Natural killer cell (primary cell): Measurements from ENCODE around the gene CLSTN2. TPM values are rescaled to one million over a fixed set of nuclear protein-coding genes. Genes with fewer than 3 reads are reported as not detected.

Experiments used
- ATAC-seq, 3 donors: fragments of 150-1000 bp in 2 of 3; fragments of 200-7000 bp in 1 of 3; cut with Tn5 transposase; 1 replicate in 1 of 3; 2 replicates in 2 of 3; pipeline ENCODE4 v1.10.0; 2021; ENCODE audit warnings: mild to moderate bottlenecking in 2 of 3, moderate library complexity in 2 of 3
- DNase-seq, 2 donors: peaks; one replicate each; pipeline versions ENCODE4 v3.0.0 to v3.0.0-alpha.2; 2013 to 2021; ENCODE audit warnings: mixed read lengths in 1 of 2
- H3K27ac ChIP-seq: one replicate; pipeline ENCODE4 v1.5.1; 2013; ENCODE audit warnings: mild to moderate bottlenecking, low read length
- H3K27me3 ChIP-seq: one replicate; pipeline ENCODE4 v1.6.1; 2013; ENCODE audit warnings: low read length; ENCODE audit not compliant: control insufficient read depth, insufficient read depth
- H3K36me3 ChIP-seq: one replicate; pipeline ENCODE4 v1.6.1; 2013; ENCODE audit warnings: low read length; ENCODE audit not compliant: control insufficient read depth, insufficient read depth
- H3K4me1 ChIP-seq: one replicate; pipeline ENCODE4 v1.6.1; 2013; ENCODE audit warnings: low read length; ENCODE audit not compliant: control insufficient read depth, insufficient read depth
- H3K4me3 ChIP-seq: one replicate; pipeline ENCODE4 v1.5.1; 2013; ENCODE audit warnings: low read length
- H3K9me3 ChIP-seq: one replicate; pipeline ENCODE4 v1.6.1; 2013; ENCODE audit warnings: low read length; ENCODE audit not compliant: control insufficient read depth, insufficient read depth
- H3K27ac Mint-ChIP-seq, 2 donors: one replicate each; pipeline ENCODE4 v1.8.0; 2022; ENCODE audit warnings: mild to moderate bottlenecking in 2 of 2, mixed read lengths in 2 of 2, moderate library complexity in 1 of 2
- H3K27me3 Mint-ChIP-seq, 2 donors: one replicate each; pipeline ENCODE4 v1.8.0; 2022; ENCODE audit warnings: low read depth in 2 of 2, mixed read lengths in 2 of 2
- H3K36me3 Mint-ChIP-seq: one replicate; pipeline ENCODE4 v1.8.0; 2022; ENCODE audit warnings: mixed read lengths
- H3K4me1 Mint-ChIP-seq, 2 donors: one replicate each; pipeline ENCODE4 v1.8.0; 2022; ENCODE audit warnings: mixed read lengths in 2 of 2
- H3K4me3 Mint-ChIP-seq: one replicate; pipeline ENCODE4 v1.8.0; 2022; ENCODE audit warnings: mild to moderate bottlenecking, moderate library complexity, mixed read lengths
- H3K9me3 Mint-ChIP-seq, 2 donors: one replicate each; pipeline ENCODE4 v1.8.0; 2022; ENCODE audit warnings: mixed read lengths in 2 of 2
- WGBS: methylation state at CpG from one replicate; pipeline ENCODE4 v1.1.7; 2013; ENCODE audit warnings: missing lambda C conversion rate; ENCODE audit not compliant: insufficient coverage; 5-methylcytosine and 5-hydroxymethylcytosine counted together
- intact Hi-C: fragments of 100-400 bp; cut with micrococcal nuclease; formaldehyde crosslinking; loops from one replicate; pipeline ENCODE4 v1.14.2; 2022
- total RNA-seq, 4 donors: library from RNA; stranded (reverse); fragments of 120-200 nt in 1 of 4; gene quantifications; one replicate each; pipeline versions ENCODE4 v1.2.3 to v1.2.4, GENCODE V29; 2013 to 2022
- TF ChIP-seq, protein P1 (sequence below): fragments of 200-600 bp; IDR thresholded peaks from one replicate; pipeline ENCODE4 v1.8.0; 2022; ENCODE audit warnings: antibody characterized with exemption

CLSTN2 gene
- total RNA-seq, 3 donors from 2014 or later (not counting 1 experiment from before 2014, with no cell fraction given) = 0.05 TPM; not detected in 2

DNA sequence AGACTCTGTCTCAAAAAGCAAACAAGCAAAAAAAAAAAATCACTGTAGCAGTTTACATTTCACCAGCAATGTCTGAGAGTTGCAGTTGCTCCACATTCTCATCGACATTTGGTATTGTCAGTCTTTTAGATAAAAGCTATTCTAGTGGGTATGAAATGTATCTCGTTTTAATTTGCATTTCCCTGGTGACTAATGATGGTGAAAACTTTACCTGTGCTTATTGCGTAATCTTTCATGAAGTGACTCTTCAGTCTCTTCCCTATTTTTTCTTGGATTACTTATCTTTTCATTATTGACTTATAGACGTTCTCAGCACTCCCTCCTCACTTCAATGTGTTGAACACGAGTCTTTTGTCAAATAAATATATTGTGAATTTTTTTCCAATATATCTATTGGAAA, 37.2 kb upstream of the CLSTN2 start:
- H3K36me3 Mint-ChIP-seq = no peaks in the 10 kb centered on the region
- no peaks in the 10 kb centered on the region for H3K4me1 Mint-ChIP-seq
- H3K4me3 Mint-ChIP-seq = no peak overlapping the region
- intact Hi-C loops = no loop called here
- DNase-seq = no peak
- no peaks in the 10 kb centered on the region for H3K27me3 Mint-ChIP-seq
- ATAC-seq = no peak
- no peaks in the 10 kb centered on the region for H3K27me3 ChIP-seq
- H3K4me3 ChIP-seq = no peak overlapping the region
- TF ChIP-seq, protein P1, sequence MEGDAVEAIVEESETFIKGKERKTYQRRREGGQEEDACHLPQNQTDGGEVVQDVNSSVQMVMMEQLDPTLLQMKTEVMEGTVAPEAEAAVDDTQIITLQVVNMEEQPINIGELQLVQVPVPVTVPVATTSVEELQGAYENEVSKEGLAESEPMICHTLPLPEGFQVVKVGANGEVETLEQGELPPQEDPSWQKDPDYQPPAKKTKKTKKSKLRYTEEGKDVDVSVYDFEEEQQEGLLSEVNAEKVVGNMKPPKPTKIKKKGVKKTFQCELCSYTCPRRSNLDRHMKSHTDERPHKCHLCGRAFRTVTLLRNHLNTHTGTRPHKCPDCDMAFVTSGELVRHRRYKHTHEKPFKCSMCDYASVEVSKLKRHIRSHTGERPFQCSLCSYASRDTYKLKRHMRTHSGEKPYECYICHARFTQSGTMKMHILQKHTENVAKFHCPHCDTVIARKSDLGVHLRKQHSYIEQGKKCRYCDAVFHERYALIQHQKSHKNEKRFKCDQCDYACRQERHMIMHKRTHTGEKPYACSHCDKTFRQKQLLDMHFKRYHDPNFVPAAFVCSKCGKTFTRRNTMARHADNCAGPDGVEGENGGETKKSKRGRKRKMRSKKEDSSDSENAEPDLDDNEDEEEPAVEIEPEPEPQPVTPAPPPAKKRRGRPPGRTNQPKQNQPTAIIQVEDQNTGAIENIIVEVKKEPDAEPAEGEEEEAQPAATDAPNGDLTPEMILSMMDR = no peak
- H3K4me1 ChIP-seq = no peaks in the 10 kb centered on the region
- WGBS = 93% methylated on average over 3 of the region's 5 CpGs
- peaks cover 4 to 5% of the 10 kb centered on the region in 2 donors for H3K9me3 Mint-ChIP-seq
- no peak overlapping the region for H3K27ac Mint-ChIP-seq
- H3K36me3 ChIP-seq = no peaks in the 10 kb centered on the region
- no peaks in the 10 kb centered on the region for H3K9me3 ChIP-seq
- no peak overlapping the region for H3K27ac ChIP-seq

DNA sequence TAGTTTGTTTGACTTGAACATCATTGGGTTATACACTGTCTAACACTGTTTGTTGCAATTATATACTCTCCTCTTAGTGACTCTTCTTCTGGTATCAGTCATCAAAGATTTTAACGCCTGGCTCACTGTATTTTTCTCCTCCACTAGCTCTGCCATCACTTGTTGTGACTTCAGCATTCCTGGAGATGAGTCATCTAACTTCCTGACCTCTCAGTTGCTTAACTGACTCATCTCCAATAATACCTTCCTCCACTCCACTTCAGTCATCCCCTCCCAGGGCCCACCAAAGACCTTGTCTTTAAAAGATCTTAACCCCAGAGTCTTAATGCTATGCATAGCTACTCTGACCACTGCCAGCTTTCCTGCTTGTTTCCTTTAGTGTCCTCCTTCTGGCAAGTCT, 28.6 kb upstream of the CLSTN2 start:
- no peaks in the 10 kb centered on the region for H3K27me3 ChIP-seq
- Mint-ChIP-seq H3K4me3 (no peak overlapping the region), H3K27me3 (no peaks in the 10 kb centered on the region), H3K9me3 (peaks cover 7 to 9% of the 10 kb centered on the region in 2 donors), H3K36me3 (no peaks in the 10 kb centered on the region), H3K4me1 (no peaks in the 10 kb centered on the region), H3K27ac (no peak overlapping the region)
- intact Hi-C loops = no loop called here
- no peak overlapping the region for H3K4me3 ChIP-seq
- no peak overlapping the region for H3K27ac ChIP-seq
- H3K36me3 ChIP-seq = no peaks in the 10 kb centered on the region
- ATAC-seq (no peak), DNase-seq (no peak)
- no peaks in the 10 kb centered on the region for H3K4me1 ChIP-seq
- TF ChIP-seq, protein P1 = no peak
- WGBS = 65% methylated on average over 1 of the region's 1 CpG
- H3K9me3 ChIP-seq = no peaks in the 10 kb centered on the region

DNA sequence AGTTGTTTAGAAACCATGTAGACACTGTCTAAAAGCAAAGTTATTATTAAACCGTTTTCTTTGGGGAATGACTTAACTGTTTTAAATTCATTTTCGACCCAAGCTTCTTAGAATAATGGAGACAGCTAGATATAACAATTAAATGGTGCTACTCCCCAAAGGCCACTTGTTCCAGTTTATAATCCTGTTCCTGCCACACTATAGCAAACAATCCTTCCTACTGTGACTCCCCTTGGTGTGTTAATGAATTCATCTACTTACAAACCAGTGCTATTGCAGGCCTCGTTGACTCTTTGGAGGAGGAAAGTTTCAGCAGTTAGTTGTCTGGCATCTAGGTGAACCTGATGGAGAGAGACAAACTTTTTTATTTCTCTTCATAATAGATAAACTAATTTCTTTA, 25.2 kb upstream of the CLSTN2 start:
- Mint-ChIP-seq H3K27ac (no peak overlapping the region), H3K27me3 (no peaks in the 10 kb centered on the region), H3K36me3 (no peaks in the 10 kb centered on the region), H3K9me3 (peaks cover 4 to 13% of the 10 kb centered on the region in 2 donors), H3K4me3 (no peak overlapping the region), H3K4me1 (no peaks in the 10 kb centered on the region)
- ATAC-seq (no peak), DNase-seq (no peak)
- TF ChIP-seq, protein P1 = no peak
- WGBS = 80% methylated on average over 2 of the region's 3 CpGs
- Histone ChIP-seq H3K4me1 (no peaks in the 10 kb centered on the region), H3K36me3 (no peaks in the 10 kb centered on the region), H3K27ac (no peak overlapping the region), H3K27me3 (no peaks in the 10 kb centered on the region), H3K4me3 (no peak overlapping the region), H3K9me3 (no peaks in the 10 kb centered on the region)
- intact Hi-C loops = no loop called here

DNA sequence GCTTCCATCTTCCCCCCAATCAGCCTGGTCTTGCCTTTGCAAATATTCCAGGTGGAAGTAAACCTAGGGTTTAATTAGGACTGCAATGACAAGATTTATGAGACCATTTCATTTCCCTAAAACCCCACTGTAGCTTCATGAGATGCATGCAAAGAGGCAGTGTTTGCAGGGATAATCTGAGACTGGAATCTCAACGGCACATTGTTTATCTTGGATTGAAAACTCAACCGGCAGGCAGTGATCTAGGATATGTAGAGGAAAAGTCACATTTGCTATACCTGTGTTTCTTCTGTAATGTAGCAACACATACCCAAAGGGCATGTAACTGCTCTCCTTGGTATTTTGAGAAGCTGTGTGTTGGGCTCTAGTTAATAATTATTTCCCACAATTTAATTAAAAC, 18.7 kb upstream of the CLSTN2 start:
- H3K4me3 Mint-ChIP-seq = no peak overlapping the region
- no peaks in the 10 kb centered on the region for H3K36me3 Mint-ChIP-seq
- TF ChIP-seq, protein P1 = no peak
- no peak for ATAC-seq
- no peak overlapping the region for H3K27ac Mint-ChIP-seq
- H3K36me3 ChIP-seq = no peaks in the 10 kb centered on the region
- intact Hi-C loops = no loop called here
- no peak overlapping the region for H3K27ac ChIP-seq
- no peaks in the 10 kb centered on the region for H3K27me3 ChIP-seq
- no peaks in the 10 kb centered on the region for H3K4me1 ChIP-seq
- no peaks in the 10 kb centered on the region for H3K4me1 Mint-ChIP-seq
- DNase-seq = no peak
- H3K4me3 ChIP-seq = no peak overlapping the region
- H3K9me3 Mint-ChIP-seq = peaks cover 0 to 6% of the 10 kb centered on the region in 2 donors
- no peaks in the 10 kb centered on the region for H3K9me3 ChIP-seq
- H3K27me3 Mint-ChIP-seq = no peaks in the 10 kb centered on the region
- WGBS = 76% methylated on average over 2 of the region's 2 CpGs
